Activated CD4-positive, CD25-positive, alpha-beta regulatory T cell (primary cell): ENCODE data around the gene PER3.

Source experiments
- DNase-seq, 4 experiments: peaks; one replicate each; lab custom pipeline; 2025; lab: John Stamatoyannopoulos, UW

Gene PER3

DNA sequence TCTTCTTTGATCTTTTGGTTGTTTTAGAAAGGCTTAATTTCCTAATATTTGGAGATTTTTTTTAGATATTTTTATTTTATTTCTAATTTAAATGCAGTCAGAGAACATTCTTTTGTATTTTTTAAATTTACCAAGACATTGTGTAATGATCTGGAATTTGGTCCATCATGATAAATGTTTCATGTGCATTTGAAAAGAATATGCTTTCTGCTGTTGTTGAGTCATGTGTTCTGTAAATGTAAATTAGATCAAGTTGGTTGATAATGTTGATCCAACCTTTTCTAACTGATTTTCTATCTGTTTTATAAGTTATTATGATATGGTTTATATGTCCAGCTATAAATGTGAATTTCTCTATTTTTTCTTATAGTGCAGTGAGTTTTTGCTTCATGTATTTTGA lies 48.9 kb downstream of the PER3 start:
- no peak for DNase-seq

DNA sequence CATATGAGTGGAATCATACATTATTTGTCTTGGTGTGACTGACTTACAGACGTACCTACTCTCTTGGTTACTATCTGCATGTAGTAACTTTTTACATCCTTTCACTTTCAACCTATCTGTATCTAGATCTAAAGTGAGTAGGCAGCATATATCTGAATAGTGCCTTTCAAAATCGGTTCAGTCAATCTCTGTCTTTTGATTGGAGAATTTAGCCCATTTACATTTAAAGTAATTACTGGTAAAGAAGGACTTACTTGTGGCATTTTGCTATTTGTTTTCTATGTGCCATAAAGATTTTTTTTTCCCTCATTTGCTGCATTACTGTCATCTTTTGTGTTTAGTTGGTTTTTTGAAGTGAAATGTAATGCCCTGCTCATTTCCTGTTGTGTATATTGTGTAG lies 54.6 kb downstream of the PER3 start:
- no peak for DNase-seq

DNA sequence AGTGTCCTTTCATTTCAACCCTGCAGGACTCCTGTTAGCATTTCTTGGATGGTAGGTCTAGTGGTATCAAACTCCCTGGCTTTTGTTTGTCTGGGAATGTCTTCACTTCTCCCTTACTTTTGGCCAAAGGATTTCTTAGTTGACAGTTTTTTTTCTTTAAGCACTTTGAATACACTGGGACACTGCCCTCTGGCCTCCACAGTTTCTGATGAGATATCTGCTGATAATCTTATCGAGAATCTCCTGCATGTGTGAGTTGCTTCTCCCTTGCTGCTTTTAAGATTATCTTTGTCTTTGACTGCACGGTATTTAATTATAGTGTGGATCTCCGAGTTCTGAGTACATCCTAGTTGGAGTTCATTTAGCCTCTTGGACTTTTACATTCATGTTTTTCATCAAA lies 55.4 kb downstream of the PER3 start:
- no peak for DNase-seq

DNA sequence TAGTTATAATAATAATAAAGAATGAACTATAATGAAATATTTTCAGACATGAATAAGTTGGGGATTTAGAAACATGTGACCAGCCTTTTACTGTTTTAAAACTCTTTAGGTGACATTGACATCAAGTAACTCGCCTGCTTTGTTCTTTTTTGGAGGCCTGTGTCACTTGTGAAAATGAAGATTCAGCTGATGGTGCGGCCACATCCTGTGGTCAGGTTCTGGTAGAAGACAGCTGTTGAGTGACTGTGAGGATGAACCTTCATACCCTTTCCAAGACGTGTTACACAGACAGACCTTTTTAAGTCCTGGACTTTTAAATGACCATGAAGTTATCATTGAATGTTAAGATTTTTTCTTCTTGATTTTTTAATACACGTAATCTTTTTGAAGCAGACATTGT lies 58.4 kb downstream of the PER3 start:
- no peak for DNase-seq

DNA sequence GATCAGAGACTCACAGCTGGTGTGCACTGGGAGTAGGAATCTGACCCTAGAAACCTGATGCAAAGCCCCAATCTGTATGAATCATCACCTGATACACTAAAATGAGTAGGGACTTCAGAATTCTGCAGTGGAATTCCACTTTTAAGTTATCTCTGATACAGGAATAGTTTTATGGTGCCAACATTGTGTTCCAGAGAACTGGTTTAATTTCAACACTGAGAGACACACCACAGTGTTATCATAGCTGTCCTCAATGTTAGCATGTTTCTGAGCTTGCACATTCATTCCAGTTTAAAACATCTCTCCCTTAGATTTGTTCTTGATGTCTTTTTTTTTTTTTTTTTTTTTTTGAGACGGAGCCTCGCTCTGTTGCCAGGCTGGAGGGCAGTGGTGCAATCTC lies 61.7 kb downstream of the PER3 start:
- no peak for DNase-seq

DNA sequence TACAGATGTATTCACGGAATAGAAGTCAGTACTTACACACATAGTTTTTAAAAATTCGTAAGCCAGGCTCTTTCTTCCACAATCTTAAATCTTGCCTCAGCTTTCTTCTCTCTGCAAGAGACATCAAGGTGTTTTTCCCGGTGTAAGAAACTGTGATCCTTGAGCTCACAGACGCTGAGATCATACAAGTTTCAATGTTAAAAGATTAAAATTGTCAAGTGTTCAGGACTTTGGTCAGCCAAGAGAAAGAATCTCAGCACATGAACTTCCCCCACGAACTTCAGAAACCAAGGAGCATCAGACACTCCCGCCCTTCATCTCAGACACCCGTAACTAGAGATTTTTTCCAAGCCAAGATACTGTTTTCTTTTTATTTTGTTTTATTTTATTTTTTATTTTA lies 62.6 kb downstream of the PER3 start:
- no peak for DNase-seq

DNA sequence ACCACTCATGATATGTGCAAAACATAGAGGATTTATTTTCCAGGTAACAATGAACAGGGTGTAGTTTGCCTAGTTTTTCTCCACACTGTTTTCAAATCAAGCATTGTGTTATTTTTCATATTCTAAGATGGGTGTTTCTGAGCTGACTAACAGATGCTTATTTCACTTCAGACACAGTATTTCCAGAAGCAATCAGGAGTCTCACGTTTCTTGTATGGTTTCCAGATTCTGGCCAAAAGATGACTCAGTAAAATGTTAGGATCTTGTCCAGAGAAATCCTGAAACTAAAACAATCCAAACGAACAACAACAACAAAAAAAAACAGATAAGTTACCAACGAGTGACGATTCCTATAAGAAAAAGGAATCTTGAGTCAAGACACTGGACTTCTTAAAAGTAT lies 63.5 kb downstream of the PER3 start:
- no peak for DNase-seq

DNA sequence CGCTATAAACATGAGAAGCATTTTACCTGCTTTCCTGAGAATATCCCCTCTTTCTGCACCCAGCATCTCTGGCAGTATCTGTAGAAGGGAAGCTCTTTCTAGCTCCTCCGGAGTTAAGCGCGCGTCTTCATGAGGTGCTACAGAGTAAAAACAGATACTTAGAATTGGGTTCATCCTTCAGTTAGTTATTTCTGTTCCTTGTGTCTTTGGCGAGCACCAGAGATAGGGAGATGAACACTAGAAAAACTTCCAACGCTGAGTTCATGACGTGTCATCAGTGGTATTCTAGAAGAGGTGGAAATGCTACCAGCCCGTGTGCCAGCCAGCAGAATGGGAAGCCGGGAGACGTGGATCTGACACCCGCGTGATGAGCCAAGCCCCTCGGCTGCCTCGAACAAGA lies 66.7 kb downstream of the PER3 start:
- DNase-seq = no peak

DNA sequence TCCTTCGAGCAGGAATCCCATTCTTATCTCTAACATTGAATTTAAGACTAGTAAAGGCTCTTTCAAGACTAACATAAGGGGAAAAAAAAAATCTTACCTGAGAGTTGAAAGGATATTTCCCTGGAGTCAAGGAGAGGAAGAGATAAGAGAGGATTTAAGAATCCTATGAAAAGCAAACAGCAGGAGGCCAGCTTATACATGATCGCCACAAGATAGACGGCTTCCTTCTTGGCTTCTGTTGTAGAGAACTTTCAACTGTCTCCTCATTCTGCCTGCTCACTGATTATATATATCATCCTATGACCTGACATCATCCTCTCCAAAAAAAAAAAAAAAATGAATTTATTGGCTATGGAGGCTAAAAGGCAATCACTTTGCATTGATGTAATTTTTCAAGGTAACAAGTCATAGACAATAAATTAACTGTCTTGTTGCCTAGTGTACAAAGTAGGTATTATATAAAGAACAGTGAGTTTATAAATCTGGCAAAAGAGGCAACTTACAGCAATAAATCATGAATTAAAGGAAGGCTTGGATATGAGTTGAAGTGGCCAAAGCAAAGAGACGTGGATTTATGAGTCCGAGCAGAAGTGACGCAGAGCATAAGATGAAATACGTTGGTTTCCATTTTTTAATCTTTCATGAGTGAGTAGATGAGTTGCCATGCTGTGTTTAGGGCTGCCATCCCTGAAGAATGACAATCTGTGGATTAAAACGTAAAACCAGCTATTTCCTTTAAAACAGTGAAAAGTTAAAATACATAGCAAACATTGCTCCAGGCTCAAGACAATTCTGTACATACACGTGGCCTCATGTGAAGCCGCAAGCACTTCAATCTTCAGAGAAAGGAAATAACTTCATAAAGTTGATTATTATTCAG lies 69.0 kb downstream of the PER3 start, which contains the start of gene UTS2:
Gene UTS2, minus strand, starts transcription at position 262 of the 880 bp plus-strand sequence. Its CDS starts 62 bp downstream, at position 200.
- no peak for DNase-seq

DNA sequence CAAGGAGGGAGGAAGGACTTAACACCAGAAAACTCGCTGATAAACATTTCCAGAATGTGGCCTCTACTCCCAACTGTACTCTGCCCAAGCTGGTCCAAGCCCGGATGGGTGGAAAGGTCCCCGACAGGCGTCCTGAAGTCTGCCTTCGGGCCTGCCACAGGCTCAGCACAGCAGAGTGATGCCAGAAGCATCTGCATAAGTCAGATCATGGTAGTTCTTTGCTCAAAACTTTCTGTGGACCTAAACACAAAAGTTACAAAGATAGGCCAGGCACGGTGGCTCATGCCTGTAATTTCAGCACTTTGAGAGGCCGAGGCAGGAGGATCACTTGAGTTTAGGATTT lies 69.6 kb downstream of the PER3 start:
- no peak for DNase-seq

DNA sequence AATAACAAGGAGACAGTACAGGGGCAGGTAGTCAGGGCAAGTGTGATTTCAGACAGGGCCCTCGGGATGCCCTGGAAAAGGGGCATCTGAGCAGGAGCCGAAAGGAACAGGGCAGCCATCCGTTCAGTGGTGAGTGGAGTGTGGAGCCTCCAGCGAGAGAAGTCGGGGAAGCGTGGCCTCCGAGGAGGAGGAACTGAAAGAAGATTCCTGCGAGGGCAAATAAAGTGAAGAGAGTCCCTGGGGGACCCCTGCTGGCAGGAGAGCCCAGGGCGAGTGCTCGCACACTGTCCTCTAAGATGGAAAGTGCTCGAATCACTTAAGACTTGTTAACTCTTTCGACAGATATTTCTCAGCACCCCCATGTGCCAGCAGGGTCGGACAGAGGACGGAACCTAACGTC lies 72.3 kb downstream of the PER3 start:
- DNase-seq = no peak

DNA sequence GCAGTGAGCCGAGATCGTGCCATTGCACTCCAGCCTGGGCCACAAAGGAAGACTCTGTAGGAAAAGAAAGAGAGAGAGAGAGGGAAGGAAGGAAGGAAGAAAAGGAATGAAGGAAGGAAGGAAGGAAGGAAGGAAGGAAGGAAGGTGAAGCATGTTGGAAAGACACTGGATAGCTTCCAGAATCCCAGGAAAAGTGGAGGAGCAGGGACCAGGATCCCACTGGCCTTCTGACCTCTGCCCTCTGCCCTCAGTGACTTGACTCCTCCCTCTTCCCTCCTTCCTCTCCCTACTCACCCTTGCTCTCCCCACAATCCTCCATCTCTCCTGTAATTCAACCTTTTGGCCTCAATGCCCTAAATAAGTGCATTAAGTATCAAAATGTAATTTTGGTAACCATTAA lies 72.9 kb downstream of the PER3 start:
- DNase-seq = no peak

DNA sequence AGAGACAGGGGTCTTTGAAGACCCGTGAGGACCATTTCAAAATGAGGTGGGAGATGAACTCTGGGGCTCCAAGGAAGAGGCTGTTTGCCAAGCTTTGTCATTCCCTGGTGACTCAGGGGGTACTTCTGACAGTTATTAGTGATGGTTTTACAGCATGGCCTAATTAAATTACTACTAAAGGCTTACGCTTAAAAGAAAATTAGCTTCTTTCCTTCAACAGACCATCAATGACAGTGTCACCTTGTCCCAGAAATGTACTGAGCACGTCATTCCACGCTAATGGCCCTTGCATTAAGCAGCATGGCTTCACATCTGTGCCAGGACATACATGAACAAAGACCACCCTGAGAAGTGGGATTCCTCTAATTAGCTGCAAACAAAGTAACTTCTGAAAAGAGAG lies 73.9 kb downstream of the PER3 start:
- DNase-seq = no peak

DNA sequence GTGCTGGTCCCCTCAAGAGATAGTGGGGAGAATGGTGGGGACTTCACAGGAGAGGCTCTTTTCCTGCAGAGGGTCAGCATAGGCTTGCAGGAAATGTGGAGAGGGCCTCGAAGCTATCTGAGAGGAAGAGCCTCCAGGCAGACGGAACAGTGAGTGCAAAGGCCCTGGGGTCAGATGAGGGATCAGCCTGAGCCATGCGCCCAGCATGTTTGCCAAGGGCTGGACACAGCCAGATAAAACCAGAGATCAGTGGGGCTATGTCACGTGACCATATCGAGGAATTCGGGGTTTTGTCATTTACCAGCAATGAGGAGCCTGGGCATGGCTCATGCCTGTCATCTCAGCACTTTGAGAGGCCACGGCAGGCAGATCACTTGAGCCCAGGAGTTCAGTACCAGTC lies 75.3 kb downstream of the PER3 start:
- no peak for DNase-seq

DNA sequence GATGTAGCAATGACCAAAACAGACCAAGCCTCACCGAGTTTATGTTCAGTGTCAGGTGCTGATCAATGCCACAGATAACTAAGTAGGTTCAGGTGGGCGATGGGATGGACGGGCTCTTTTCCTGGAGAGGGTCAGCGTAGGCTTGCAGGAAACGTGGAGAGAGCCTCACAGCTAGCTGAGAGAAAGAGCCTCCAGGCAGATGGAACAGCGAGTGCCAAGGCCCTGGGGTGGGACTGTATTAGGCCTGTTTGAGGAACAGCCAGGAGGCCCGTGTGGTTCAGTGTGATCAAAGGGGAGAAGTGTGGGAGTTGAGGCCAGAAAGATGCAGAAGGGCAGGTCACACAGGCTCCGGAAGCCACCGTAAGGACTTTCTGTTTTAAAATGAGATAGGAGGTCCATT lies 76.0 kb downstream of the PER3 start:
- no peak for DNase-seq

DNA sequence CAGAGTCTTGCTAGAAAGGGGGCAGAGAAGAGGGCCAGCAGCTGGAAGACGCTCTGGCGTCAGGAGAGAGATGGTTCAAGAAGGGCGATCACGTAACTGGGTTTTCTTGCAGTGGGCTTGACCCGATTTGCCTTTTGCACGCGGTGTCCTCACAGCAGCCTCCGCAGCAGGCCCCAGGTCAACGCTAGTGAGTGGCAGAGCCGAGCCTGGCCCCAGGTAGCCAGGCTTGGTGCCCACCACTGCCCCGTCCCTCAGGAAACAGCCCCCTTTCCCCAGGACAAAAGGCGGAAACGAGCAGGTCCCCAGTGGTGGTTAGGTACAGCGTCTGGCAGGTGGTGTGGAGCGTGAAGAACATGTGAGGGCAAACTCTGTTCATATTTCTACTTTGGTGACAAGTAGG lies 77.4 kb downstream of the PER3 start:
- no peak for DNase-seq

DNA sequence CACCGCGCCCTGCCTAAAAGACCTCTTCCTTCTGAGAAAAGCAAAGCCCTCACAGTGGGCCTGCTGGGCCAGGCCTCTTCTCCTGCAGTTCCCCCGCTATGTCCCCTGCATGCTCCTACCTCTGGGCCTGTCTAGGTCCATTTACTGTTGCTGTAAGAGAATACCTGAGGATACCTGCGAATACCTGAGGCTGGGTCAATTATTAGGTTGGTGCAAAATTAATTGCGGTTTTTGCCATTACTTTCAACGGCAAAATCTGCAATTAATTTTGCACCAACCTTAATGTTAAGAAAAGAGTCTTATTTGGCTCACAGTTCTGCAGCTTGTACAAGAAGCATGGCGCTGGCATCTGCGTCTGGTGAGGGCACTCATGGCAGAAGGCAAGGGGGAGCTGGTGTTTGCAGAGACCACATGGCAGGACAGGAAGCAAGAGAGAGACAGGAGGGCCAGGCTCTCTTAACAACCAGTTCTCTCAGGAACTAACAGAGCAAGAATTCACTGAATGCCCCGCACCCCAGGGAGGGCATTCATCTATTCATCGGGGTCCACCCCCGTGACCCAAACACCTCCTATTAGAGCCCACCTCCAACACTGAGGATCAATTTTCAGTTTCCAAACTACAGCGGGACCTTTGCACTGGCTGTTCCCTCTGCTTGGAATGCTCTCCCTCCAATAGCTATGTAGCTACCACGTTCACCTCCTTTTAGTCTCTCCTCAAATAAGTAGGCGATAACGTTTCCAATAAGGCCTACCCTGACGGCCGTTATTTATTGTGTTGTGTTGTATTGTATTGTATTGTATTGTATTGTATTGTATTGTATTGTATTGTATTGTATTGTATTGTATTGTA lies 78.3 kb downstream of the PER3 start:
- no peak for DNase-seq

DNA sequence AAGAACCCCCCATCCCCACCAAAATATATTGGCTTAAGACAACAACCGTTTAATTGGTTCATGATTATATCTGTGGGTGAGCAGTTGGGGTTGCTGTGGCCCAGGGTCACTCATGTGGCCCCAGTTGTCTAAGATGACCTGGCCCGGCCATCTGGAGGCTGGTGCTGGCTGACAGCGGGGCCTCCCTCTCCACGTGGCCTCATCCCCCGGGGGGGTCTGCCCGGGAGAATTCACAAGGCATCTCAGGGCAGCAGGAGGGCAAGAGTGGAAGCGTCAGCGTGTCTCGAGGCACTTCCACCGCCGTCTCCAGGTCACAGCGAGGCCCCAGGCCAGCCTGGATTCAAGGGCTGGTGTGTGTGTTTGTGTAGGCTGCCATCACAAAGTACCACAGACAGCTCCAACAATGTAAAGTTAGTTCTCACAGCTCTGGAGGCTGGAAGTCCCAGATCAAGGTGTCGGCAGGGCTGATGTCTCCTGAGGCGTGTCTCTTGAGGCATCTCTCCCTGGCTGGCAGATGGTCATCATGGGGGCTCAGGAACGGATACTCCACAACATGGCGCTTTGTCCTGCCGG lies 79.8 kb downstream of the PER3 start:
- no peak for DNase-seq

DNA sequence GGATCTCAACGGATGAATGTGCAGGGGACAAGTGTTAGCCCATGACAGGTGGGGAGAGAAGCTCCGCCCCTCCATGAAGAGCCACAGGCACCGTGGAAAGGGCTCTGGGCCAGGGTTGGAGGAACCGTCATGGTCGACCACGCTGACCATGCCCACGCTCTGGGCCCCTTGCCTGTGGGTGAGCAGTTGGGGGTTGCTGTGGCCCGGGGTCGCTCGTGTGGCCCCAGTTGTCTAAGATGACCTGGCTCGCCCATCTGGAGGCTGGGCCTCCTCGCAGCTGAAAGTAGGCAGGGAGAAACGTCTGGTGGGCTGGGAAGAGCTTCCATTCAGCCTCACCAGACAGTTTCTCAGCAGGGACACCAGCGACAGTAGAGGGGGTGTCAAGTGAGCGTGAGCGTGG lies 81.9 kb downstream of the PER3 start:
- no peak for DNase-seq

DNA sequence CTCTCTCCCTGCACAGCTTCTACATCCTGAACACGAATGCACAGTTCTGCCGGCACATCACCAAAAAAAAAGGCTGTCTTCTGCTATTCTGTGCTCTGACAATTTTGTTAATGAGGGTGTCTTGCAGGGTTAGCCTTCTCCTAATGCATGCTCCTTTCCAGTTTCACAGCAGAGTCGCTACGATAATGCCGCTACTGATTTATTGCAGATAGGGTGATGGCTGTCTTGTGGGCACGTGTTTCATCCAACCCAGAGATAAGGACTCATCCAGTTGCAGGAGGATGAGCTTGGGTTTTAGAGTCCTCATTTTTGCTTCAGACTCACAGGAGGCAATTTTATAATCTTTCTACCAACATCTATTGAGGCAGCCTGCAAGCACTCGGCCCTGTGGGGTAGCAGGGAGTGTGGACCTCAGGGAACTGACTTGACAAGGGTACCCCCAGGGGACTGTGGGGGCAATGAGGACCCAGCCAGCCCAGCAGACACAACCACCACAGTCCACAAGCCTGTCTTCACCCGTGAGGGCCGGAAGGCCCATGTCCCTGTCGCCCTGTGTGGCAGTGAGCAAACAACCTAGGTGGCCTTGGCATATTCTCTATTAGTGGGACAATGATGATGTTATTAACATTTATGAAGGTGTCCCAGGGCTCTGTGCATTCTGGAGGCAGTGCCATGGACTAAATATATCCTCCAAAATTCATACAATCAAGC lies 84.1 kb downstream of the PER3 start:
- no peak for DNase-seq

DNA sequence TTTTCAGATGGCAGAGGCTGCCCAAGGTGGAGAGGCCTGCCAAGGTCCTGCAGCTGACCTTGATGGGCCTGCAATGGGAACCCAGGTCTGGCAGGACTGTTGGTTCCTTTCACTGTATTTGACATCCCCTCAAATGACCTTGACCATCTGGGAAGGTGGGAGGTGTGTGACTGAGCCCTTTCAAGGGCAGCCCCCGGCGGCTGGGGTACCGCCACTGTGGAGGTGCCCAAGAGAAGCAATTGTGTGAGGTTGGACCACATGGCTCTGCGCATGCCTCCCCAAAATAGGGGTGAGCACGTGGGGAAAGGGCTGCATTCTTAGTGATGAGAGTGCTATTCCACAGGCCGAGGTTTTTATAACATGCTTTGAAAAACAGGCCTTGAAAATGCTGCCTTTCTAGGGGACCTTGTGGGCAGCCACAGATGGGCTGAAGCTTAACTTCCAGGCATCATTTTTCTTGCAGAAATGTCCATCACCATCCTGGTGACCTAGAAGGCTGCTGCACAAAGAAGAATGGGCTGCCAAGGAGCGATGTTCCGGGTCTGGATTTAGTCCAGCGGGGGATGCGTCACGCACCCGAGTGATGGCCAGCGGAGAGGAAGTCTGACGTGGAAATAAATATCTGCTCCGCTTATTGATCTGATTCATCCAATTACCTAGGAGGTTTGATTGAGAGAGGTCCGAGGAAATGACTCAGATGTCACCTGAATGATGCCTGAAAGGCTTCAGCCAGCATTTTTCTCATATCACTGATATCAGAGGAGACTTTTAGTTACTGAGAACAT lies 85.2 kb downstream of the PER3 start:
- DNase-seq = no peak

DNA sequence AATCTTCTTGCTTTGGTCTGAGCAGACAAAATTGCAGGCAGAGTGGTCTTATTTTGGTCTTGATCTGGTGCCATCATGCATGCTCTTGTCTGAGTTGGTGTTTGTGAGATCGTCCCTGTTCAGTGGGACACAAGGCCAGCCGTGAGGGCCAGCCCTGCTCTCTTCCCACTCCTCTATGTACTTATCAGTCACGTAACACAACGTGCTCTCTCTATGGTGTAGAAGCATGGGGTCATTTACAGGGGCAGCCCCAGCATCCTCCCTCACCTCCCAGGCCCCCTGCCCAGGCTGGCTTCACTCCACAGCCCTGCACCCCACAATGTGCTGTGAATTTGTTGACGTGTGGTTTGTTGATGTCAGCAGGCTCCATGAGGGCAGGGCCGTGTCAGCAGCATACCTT lies 87.0 kb downstream of the PER3 start:
- no peak for DNase-seq
